GF-D8 (cell line): ENCODE data around the gene CHN1.

Source experiments
- DNase-seq: peaks from one replicate; lab custom pipeline; 2025; lab: John Stamatoyannopoulos, UW

CHN1 gene

GRCh38 chr2:174785481-174785880 lies 219.7 kb downstream of the CHN1 start:
- DNase-seq, result no peak

GRCh38 chr2:174784909-174785308 lies 220.3 kb downstream of the CHN1 start:
- no peak for DNase-seq

GRCh38 chr2:174784316-174784715 lies 220.9 kb downstream of the CHN1 start:
- no peak for DNase-seq

- no peak for DNase-seq
Measured at GRCh38 chr2:174781996-174782395, 223.2 kb downstream of the CHN1 start.

- DNase-seq, result no peak
Measured at GRCh38 chr2:174781298-174781697, 223.9 kb downstream of the CHN1 start.

- DNase-seq, result no peak
Measured at GRCh38 chr2:174780856-174781255, 224.3 kb downstream of the CHN1 start.

- DNase-seq, result no peak
Measured at GRCh38 chr2:174780191-174780840, 224.9 kb downstream of the CHN1 start.

- no peak for DNase-seq
Measured at GRCh38 chr2:174779361-174779928, 225.7 kb downstream of the CHN1 start.

GRCh38 chr2:174778085-174778981 lies 226.8 kb downstream of the CHN1 start:
- DNase-seq, result no peak

GRCh38 chr2:174777347-174778084 lies 227.7 kb downstream of the CHN1 start:
- DNase-seq, result no peak

- no peak for DNase-seq
Measured at GRCh38 chr2:174776675-174777074, 228.5 kb downstream of the CHN1 start.

- no peak for DNase-seq
Measured at GRCh38 chr2:174776223-174776622, 229.0 kb downstream of the CHN1 start.

GRCh38 chr2:174775571-174775980 lies 229.6 kb downstream of the CHN1 start:
- no peak for DNase-seq

- DNase-seq, result no peak
Measured at GRCh38 chr2:174774886-174775285, 230.3 kb downstream of the CHN1 start.

- DNase-seq, result no peak
Measured at GRCh38 chr2:174773215-174773614, 232.0 kb downstream of the CHN1 start.

- no peak for DNase-seq
Measured at GRCh38 chr2:174772472-174772801, 232.7 kb downstream of the CHN1 start.

GRCh38 chr2:174771631-174772471 lies 233.3 kb downstream of the CHN1 start:
- no peak for DNase-seq

GRCh38 chr2:174771136-174771535 lies 234.0 kb downstream of the CHN1 start:
- DNase-seq, result no peak

- no peak for DNase-seq
Measured at GRCh38 chr2:174768557-174768956, 236.6 kb downstream of the CHN1 start.

- DNase-seq, result no peak
Measured at GRCh38 chr2:174766271-174766670, 238.9 kb downstream of the CHN1 start.

- no peak for DNase-seq
Measured at GRCh38 chr2:174765576-174765975, 239.6 kb downstream of the CHN1 start.
